Stomach smooth muscle (tissue), 2 donors: Measurements from ENCODE around the gene SMYD1.

Source experiments
- H3K27ac ChIP-seq: one replicate; pipeline ENCODE4 v1.7.0; 2013; ENCODE audit warnings: mild to moderate bottlenecking, low read length, inconsistent platforms
- H3K27me3 ChIP-seq, 2 donors: one replicate each; pipeline ENCODE4 v1.7.0; 2013; ENCODE audit warnings: low read length in 2 of 2; ENCODE audit not compliant: insufficient read depth in 2 of 2, control insufficient read depth in 1 of 2
- H3K36me3 ChIP-seq, 2 donors: one replicate each; pipeline ENCODE4 v1.7.0; 2013; ENCODE audit warnings: low read length in 2 of 2; ENCODE audit not compliant: control insufficient read depth in 2 of 2, insufficient read depth in 2 of 2
- H3K4me1 ChIP-seq: one replicate; pipeline ENCODE4 v1.7.0; 2013; ENCODE audit warnings: low read length; ENCODE audit not compliant: control insufficient read depth, insufficient read depth
- H3K4me3 ChIP-seq, 2 donors: one replicate each; pipeline ENCODE4 v1.7.0; 2013; ENCODE audit warnings: low read length in 2 of 2
- H3K9ac ChIP-seq, 2 donors: one replicate each; pipeline ENCODE4 v1.7.0; 2013; ENCODE audit warnings: low read length in 2 of 2, mild to moderate bottlenecking in 1 of 2
- H3K9me3 ChIP-seq, 2 donors: one replicate each; pipeline ENCODE4 v1.7.0; 2013; ENCODE audit warnings: low read length in 2 of 2; ENCODE audit not compliant: control insufficient read depth in 2 of 2
- donor health status: healthy.
- donor health status: Pancreatic carcinoma.

SMYD1 gene

GRCh38 chr2:88128654-88129312, 61.2 kb downstream of the SMYD1 start:
- H3K36me3 ChIP-seq: no peaks in the 10 kb centered on the region
- no peaks in the 10 kb centered on the region for H3K4me1 ChIP-seq
- no peak overlapping the region for H3K27ac ChIP-seq
- H3K9ac ChIP-seq: no peak overlapping the region
- peaks cover 0 to 2% of the 10 kb centered on the region in 2 donors for H3K27me3 ChIP-seq
- no peak overlapping the region for H3K4me3 ChIP-seq
- no peaks in the 10 kb centered on the region for H3K9me3 ChIP-seq

GRCh38 chr2:88129313-88129959, 61.8 kb downstream of the SMYD1 start:
- Histone ChIP-seq H3K4me1 (no peaks in the 10 kb centered on the region), H3K9me3 (no peaks in the 10 kb centered on the region), H3K27me3 (peaks cover 0 to 2% of the 10 kb centered on the region in 2 donors), H3K27ac (no peak overlapping the region), H3K9ac (no peak overlapping the region), H3K4me3 (no peak overlapping the region), H3K36me3 (no peaks in the 10 kb centered on the region)

DNA sequence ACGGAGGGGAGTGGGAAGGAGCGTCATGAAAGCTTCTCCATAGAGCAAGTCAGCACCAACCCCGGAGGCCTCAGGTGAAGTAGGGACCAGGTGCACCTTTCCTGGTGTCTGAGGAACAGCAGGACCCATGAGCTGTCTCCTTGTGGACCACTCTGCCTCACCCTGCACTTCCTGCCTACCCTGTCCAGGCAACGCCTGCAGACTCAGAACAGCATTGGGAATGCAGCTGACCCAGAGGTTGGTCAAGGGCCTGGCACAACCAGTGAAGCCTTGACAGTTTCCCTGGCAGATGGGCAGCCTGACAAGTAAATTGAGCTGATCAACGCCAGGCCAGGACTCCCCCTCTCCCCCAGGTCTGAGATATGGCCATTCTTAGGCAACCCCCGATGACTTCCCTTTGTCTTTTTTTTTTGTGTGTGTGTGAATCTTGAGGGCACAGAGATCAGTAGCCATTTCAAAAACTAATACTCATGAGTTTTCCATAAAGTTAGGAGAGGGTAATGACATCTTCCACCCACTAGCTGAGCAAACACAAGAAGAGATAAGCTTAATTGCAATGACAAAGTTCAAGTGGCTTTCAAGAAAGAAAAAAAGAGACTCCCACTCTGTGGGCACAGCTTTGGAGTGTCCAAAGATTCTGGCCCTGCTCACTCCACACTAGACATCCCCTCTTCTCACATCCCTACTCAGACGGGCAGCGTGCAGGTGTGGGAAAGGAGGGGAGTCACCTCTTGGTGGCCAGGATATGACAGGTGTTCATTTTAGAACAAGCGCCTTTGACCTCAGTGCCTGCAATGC, 63.8 kb downstream of the SMYD1 start:
- Histone ChIP-seq H3K9me3 (no peaks in the 10 kb centered on the region), H3K4me1 (no peaks in the 10 kb centered on the region), H3K27ac (no peak overlapping the region), H3K36me3 (no peaks in the 10 kb centered on the region), H3K27me3 (peaks cover 0 to 2% of the 10 kb centered on the region in 2 donors), H3K4me3 (no peak overlapping the region), H3K9ac (no peak overlapping the region)

DNA sequence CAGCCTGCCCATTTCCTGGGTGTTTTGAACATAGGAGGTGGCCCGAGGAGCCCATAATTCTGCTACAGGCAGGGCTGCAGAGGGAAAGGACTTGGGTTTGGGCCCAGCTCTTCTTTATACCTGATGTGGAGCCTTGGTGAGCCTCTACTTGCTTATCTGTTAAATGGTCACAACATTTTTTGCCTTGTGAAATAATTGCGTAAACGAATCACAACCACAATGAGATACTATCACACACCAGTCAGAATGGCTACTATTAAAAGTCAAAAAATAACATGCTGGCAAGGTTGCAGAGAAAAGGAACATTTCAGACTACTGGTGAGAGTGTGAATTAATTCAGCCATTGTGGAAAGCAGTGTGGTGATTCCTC, 64.4 kb downstream of the SMYD1 start:
- Histone ChIP-seq H3K9ac (no peak overlapping the region), H3K9me3 (no peaks in the 10 kb centered on the region), H3K4me1 (no peaks in the 10 kb centered on the region), H3K36me3 (no peaks in the 10 kb centered on the region), H3K4me3 (no peak overlapping the region), H3K27ac (no peak overlapping the region), H3K27me3 (peaks cover 0 to 2% of the 10 kb centered on the region in 2 donors)

DNA sequence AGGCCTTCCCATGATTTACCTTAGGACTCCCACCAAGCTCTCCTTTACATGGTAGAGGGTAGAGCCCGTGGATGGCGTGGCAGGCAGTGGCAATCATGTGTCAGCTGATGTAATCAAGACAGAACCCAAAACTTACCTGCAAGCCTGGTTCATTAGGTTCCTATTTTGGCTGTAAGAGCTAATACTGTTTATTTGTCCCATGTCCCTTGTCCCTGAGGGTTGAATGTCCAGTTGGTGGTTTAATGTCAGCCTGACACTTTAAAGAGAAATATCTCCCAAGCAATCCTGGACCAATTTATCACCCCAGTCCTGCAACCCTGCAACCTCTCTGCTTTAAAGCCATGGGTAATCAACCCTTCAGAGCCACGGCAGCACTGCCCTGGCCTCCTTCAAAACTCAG, 66.2 kb downstream of the SMYD1 start:
- Histone ChIP-seq H3K27ac (no peak overlapping the region), H3K36me3 (no peaks in the 10 kb centered on the region), H3K9ac (no peak overlapping the region), H3K4me1 (no peaks in the 10 kb centered on the region), H3K27me3 (no peaks in the 10 kb centered on the region), H3K9me3 (no peaks in the 10 kb centered on the region), H3K4me3 (no peak overlapping the region)

- no peak overlapping the region for H3K9ac ChIP-seq
- H3K27me3 ChIP-seq: no peaks in the 10 kb centered on the region
- no peaks in the 10 kb centered on the region for H3K9me3 ChIP-seq
- no peak overlapping the region for H3K4me3 ChIP-seq
- H3K36me3 ChIP-seq: no peaks in the 10 kb centered on the region
- H3K27ac ChIP-seq: no peak overlapping the region
- no peaks in the 10 kb centered on the region for H3K4me1 ChIP-seq
These were observed 69.2 kb downstream of the SMYD1 start for GRCh38 chr2:88136817-88137216.

- Histone ChIP-seq H3K27ac (no peak overlapping the region), H3K9me3 (peaks cover 0 to 3% of the 10 kb centered on the region in 2 donors), H3K4me1 (no peaks in the 10 kb centered on the region), H3K27me3 (no peaks in the 10 kb centered on the region), H3K4me3 (no peak overlapping the region), H3K9ac (no peak overlapping the region), H3K36me3 (no peaks in the 10 kb centered on the region)
These were observed 70.2 kb downstream of the SMYD1 start for GRCh38 chr2:88137833-88138232.

GRCh38 chr2:88139203-88139702, 71.6 kb downstream of the SMYD1 start:
- no peak overlapping the region for H3K4me3 ChIP-seq
- H3K4me1 ChIP-seq: no peaks in the 10 kb centered on the region
- no peak overlapping the region for H3K9ac ChIP-seq
- H3K36me3 ChIP-seq: no peaks in the 10 kb centered on the region
- no peak overlapping the region for H3K27ac ChIP-seq
- H3K27me3 ChIP-seq: no peaks in the 10 kb centered on the region
- peaks cover 0 to 3% of the 10 kb centered on the region in 2 donors for H3K9me3 ChIP-seq

- Histone ChIP-seq H3K9me3 (peaks cover 0 to 3% of the 10 kb centered on the region in 2 donors), H3K27me3 (no peaks in the 10 kb centered on the region), H3K27ac (no peak overlapping the region), H3K4me1 (no peaks in the 10 kb centered on the region), H3K4me3 (no peak overlapping the region), H3K9ac (no peak overlapping the region), H3K36me3 (no peaks in the 10 kb centered on the region)
These were observed 72.2 kb downstream of the SMYD1 start for GRCh38 chr2:88139804-88140203.

DNA sequence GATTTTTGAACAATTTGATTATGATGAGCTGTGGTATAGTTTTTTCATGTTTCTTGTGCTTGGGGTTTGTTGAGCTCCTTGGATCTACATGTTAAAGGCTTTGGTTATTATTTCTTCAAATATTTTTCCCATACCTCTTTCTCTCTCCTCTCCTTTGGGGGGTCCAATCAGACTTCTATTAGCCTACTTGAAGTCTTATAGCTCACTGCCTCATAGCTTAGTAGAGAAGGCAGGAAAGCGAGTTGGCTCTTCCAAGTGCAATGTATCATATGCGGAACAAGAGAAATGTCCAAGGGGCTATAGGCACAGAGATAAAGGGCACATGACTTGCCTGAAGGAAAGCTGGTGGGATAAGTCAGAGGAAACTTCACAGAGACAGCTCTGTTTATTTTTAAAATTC, 74.3 kb downstream of the SMYD1 start:
- no peaks in the 10 kb centered on the region for H3K4me1 ChIP-seq
- peaks cover 0 to 3% of the 10 kb centered on the region in 2 donors for H3K9me3 ChIP-seq
- H3K27ac ChIP-seq: no peak overlapping the region
- no peak overlapping the region for H3K4me3 ChIP-seq
- peaks cover 0 to 1% of the 10 kb centered on the region in 2 donors for H3K27me3 ChIP-seq
- H3K9ac ChIP-seq: no peak overlapping the region
- no peaks in the 10 kb centered on the region for H3K36me3 ChIP-seq
